ENCODE measurements around the gene BPIFA3.
A peak's percentile ranks its signal among the peaks of the same experiment; 100 is the strongest.

BPIFA3 gene

GRCh38 chr20:33262658-33263065 lies 45.5 kb downstream of the BPIFA3 start:
- TF ChIP-seq, protein P1, sequence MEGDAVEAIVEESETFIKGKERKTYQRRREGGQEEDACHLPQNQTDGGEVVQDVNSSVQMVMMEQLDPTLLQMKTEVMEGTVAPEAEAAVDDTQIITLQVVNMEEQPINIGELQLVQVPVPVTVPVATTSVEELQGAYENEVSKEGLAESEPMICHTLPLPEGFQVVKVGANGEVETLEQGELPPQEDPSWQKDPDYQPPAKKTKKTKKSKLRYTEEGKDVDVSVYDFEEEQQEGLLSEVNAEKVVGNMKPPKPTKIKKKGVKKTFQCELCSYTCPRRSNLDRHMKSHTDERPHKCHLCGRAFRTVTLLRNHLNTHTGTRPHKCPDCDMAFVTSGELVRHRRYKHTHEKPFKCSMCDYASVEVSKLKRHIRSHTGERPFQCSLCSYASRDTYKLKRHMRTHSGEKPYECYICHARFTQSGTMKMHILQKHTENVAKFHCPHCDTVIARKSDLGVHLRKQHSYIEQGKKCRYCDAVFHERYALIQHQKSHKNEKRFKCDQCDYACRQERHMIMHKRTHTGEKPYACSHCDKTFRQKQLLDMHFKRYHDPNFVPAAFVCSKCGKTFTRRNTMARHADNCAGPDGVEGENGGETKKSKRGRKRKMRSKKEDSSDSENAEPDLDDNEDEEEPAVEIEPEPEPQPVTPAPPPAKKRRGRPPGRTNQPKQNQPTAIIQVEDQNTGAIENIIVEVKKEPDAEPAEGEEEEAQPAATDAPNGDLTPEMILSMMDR (IDR thresholded peaks at IDR 0.05; ENCODE audit: low read depth, low read length) = peak; percentile 89
- no peak overlapping the region for H3K4me3 ChIP-seq (replicated peaks in 1 of 2; ENCODE audit: low read depth in 2 of 2, low read length in 2 of 2)
- DNase-seq (ENCODE audit: low read depth in 2 of 2) = peak; percentile 76 to 78

GRCh38 chr20:33263784-33264183 lies 46.6 kb downstream of the BPIFA3 start:
- no peak for DNase-seq (ENCODE audit: low read depth in 2 of 2)
- H3K4me3 ChIP-seq (replicated peaks in 1 of 2; ENCODE audit: low read depth in 2 of 2, low read length in 2 of 2) = no peak overlapping the region
- TF ChIP-seq, protein P1 (IDR thresholded peaks at IDR 0.05; ENCODE audit: low read depth, low read length) = no peak

DNA sequence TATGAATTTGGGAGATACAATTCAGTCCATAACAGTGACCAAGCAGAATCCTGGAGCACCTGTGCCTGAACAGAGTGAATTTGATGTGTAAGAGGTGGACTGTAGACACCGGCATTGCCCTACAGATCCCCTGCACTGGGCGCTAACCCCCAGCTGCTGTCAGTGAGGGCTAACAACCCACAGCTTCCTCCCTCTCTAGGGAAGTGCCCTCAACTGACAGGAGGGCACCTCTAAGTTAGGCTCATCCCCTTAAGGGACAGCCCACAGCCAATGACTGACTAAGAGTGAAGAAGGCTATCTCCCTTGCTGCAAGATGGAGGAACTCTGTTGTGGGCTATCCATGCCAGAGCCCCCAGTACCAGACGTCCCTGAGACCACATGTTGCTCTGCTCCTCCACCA lies 50.5 kb downstream of the BPIFA3 start:
- DNase-seq (ENCODE audit: low read depth in 2 of 2) = no peak
- no peak overlapping the region for H3K4me3 ChIP-seq (replicated peaks in 1 of 2; ENCODE audit: low read depth in 2 of 2, low read length in 2 of 2)
- TF ChIP-seq, protein P1 (IDR thresholded peaks at IDR 0.05; ENCODE audit: low read depth, low read length) = no peak

GRCh38 chr20:33272155-33272873 lies 55.2 kb downstream of the BPIFA3 start:
- H3K4me3 ChIP-seq (replicated peaks in 1 of 2; ENCODE audit: low read depth in 2 of 2, low read length in 2 of 2) = no peak overlapping the region
- no peak for DNase-seq (ENCODE audit: low read depth in 2 of 2)
- TF ChIP-seq, protein P1 (IDR thresholded peaks at IDR 0.05; ENCODE audit: low read depth, low read length) = no peak

GRCh38 chr20:33273117-33273851 lies 56.1 kb downstream of the BPIFA3 start:
- DNase-seq (ENCODE audit: low read depth in 2 of 2) = no peak
- no peak overlapping the region for H3K4me3 ChIP-seq (replicated peaks in 1 of 2; ENCODE audit: low read depth in 2 of 2, low read length in 2 of 2)
- TF ChIP-seq, protein P1 (IDR thresholded peaks at IDR 0.05; ENCODE audit: low read depth, low read length) = no peak

DNA sequence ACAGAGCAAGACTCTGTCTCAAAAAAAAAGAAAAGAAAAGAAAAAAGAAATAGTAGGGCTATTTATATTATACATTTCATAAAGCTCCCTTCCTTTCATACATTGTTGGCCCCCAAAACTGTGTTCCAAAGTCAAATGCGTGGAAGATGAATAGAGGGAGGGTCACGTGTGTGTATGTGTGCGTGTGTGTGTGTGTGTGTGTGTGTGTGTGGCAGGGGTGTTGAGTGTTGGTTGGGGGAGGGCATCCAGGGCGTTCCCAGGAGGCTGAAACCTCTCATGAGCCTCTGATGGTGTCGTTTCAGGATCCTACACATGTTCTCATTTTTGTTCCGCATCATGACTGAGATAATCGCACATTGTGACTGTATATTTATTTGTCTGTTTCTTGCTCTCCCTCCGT lies 58.1 kb downstream of the BPIFA3 start:
- TF ChIP-seq, protein P1 (IDR thresholded peaks at IDR 0.05; ENCODE audit: low read depth, low read length) = no peak
- no peak for DNase-seq (ENCODE audit: low read depth in 2 of 2)
- no peak overlapping the region for H3K4me3 ChIP-seq (replicated peaks in 1 of 2; ENCODE audit: low read depth in 2 of 2, low read length in 2 of 2)
